Astrocyte (in vitro differentiated cells and primary cell): ENCODE data around the gene COA1. TPM values are rescaled to one million over a fixed set of nuclear protein-coding genes. Genes with fewer than 3 reads are reported as not detected.

ENCODE experiments used
- total RNA-seq: library from RNA; stranded (reverse); gene quantifications from 2 replicates; pipeline ENCODE4 v1.2.1, GENCODE V29; 2021

Gene COA1
- total RNA-seq, 1 donor from 2014 or later: 47.0 TPM

Other genes starting within 250 kb of the COA1 start
- 38.4 and 39.1 TPM in 2 replicates for gene STK17A, start 146.4 kb downstream of the COA1 start, total RNA-seq
- gene BLVRA, start 29.2 kb upstream of the COA1 start, total RNA-seq: 48.9 and 55.7 TPM in 2 replicates
- gene MRPS24, start 140.0 kb upstream of the COA1 start, total RNA-seq: 93.9 and 95.0 TPM in 2 replicates
- 23.0 and 24.0 TPM in 2 replicates for gene URGCP, start 177.1 kb upstream of the COA1 start, total RNA-seq
- gene UBE2D4, start 196.9 kb upstream of the COA1 start, total RNA-seq: 13.9 and 14.0 TPM in 2 replicates